H1 (cell line): Measurements from ENCODE around the gene BABAM2. TPM values are rescaled to one million over a fixed set of nuclear protein-coding genes. Genes with fewer than 3 reads are reported as not detected.

Source experiments
- CTCF ChIA-PET: fragments of 300-600 bp; sonication (Branson Sonifier 250); formaldehyde crosslinking; loops from one replicate; lab custom pipeline; 2021; ENCODE audit not compliant: partially characterized antibody; lab: Charles Lee
- POLR2A ChIA-PET: fragments of 300-600 bp; sonication (Branson Sonifier 250); formaldehyde crosslinking; loops from one replicate; lab custom pipeline; 2021; ENCODE audit warnings: inconsistent platforms; ENCODE audit not compliant: partially characterized antibody; lab: Charles Lee
- DNase-seq, 2 experiments: peaks; one replicate each; pipeline versions ENCODE4 v3.0.0 to v3.0.0-alpha.2; 2010 to 2022; ENCODE audit warnings: low spot score in 2 of 2, low read depth in 1 of 2, mixed read lengths in 1 of 2
- FAIRE-seq: peaks from 2 replicates; lab custom pipeline; 2011; peaks lifted over from hg19 to GRCh38; lab: Jason Lieb, UNC
- H2AFZ ChIP-seq: 2 replicates; pipeline ENCODE4 v1.8.1; 2012; ENCODE audit warnings: low read length, inconsistent platforms
- H2AK5ac ChIP-seq: 2 replicates; pipeline ENCODE4 v1.6.1; 2013; ENCODE audit warnings: low read depth, low read length
- H2BK120ac ChIP-seq: replicated peaks from 2 replicates; pipeline ENCODE3; 2013; ENCODE audit warnings: low read depth, low read length, inconsistent platforms
- H2BK12ac ChIP-seq: 2 replicates; pipeline ENCODE4 v1.6.1; 2013; ENCODE audit warnings: low read depth, low read length
- H2BK15ac ChIP-seq: 2 replicates; pipeline ENCODE4 v1.6.1; 2013; ENCODE audit warnings: low read length
- H2BK20ac ChIP-seq: 2 replicates; pipeline ENCODE4 v1.6.1; 2013; ENCODE audit warnings: low read length
- H2BK5ac ChIP-seq: 2 replicates; pipeline ENCODE4 v1.6.1; 2013; ENCODE audit warnings: low read depth, low read length
- H3K14ac ChIP-seq: 2 replicates; pipeline ENCODE4 v1.6.1; 2013; ENCODE audit warnings: inconsistent platforms; ENCODE audit not compliant: insufficient read length
- H3K18ac ChIP-seq: 2 replicates; pipeline ENCODE4 v1.6.1; 2013; ENCODE audit warnings: low read length; ENCODE audit errors: extremely low read depth
- H3K23ac ChIP-seq: 2 replicates; pipeline ENCODE4 v1.6.1; 2013; ENCODE audit warnings: inconsistent platforms; ENCODE audit not compliant: insufficient read length
- H3K23me2 ChIP-seq: 2 replicates; pipeline ENCODE4 v1.6.1; 2013; ENCODE audit warnings: low read depth, low read length
- H3K27ac ChIP-seq: 2 replicates; pipeline ENCODE4 v1.6.1; 2011; ENCODE audit warnings: low read depth, low read length, inconsistent platforms
- H3K27me3 ChIP-seq, 4 experiments: replicated peaks in 1 of 4; 1 replicate in 1 of 4; 2 replicates in 3 of 4; pipeline versions ENCODE4 v1.6.1 to v1.8.1; 2011 to 2013; ENCODE audit warnings: low read length in 3 of 4, mild to moderate bottlenecking in 3 of 4, inconsistent platforms in 2 of 4, mixed read lengths in 2 of 4, moderate library complexity in 1 of 4; ENCODE audit not compliant: control insufficient read depth in 3 of 4, insufficient read depth in 3 of 4; ENCODE audit errors: extremely low read depth in 1 of 4
- H3K36me3 ChIP-seq, 4 experiments: 2 replicates each; pipeline versions ENCODE4 v1.6.1 to v1.8.1; 2011 to 2013; ENCODE audit warnings: mild to moderate bottlenecking in 4 of 4, low read length in 3 of 4, moderate library complexity in 2 of 4, control low read depth in 1 of 4, inconsistent platforms in 1 of 4; ENCODE audit not compliant: insufficient read depth in 4 of 4, control insufficient read depth in 2 of 4
- H3K4ac ChIP-seq: replicated peaks from 2 replicates; pipeline ENCODE3; 2013; ENCODE audit warnings: low read length, low read depth, mixed read lengths, inconsistent platforms; ENCODE audit not compliant: insufficient read length
- H3K4me1 ChIP-seq, 4 experiments: replicated peaks in 1 of 4; 1 replicate in 1 of 4; 2 replicates in 3 of 4; pipeline versions ENCODE4 v1.6.1 to v1.8.1; 2011 to 2013; ENCODE audit warnings: low read length in 3 of 4, inconsistent platforms in 2 of 4, mixed read lengths in 1 of 4; ENCODE audit not compliant: insufficient read depth in 4 of 4, control insufficient read depth in 3 of 4
- H3K4me2 ChIP-seq, 2 experiments: 2 replicates each; pipeline versions ENCODE4 v1.6.1 to v1.8.1; 2011 to 2013; ENCODE audit warnings: low read depth in 2 of 2, low read length in 2 of 2, control low read depth in 1 of 2, inconsistent platforms in 1 of 2, mild to moderate bottlenecking in 1 of 2; ENCODE audit not compliant: insufficient read depth in 1 of 2
- H3K4me3 ChIP-seq, 4 experiments: fragments of 200-600, 300-600 bp in 1 of 4; sonication (generic), shearing (Covaris generic), sonication (Bioruptor Twin) in 1 of 4; 2 replicates each; pipeline versions ENCODE4 v1.5.1 to v1.8.1; 2011 to 2016; ENCODE audit warnings: low read length in 4 of 4, low read depth in 3 of 4, control low read depth in 2 of 4, inconsistent platforms in 2 of 4, mild to moderate bottlenecking in 2 of 4, mixed read lengths in 1 of 4, moderate library complexity in 1 of 4; ENCODE audit not compliant: insufficient read depth in 2 of 4; ENCODE audit errors: extremely low read depth in 1 of 4
- H3K56ac ChIP-seq: replicated peaks from 2 replicates; pipeline ENCODE3; 2013; ENCODE audit warnings: low read depth, mild to moderate bottlenecking, mixed read lengths, low read length, inconsistent platforms; ENCODE audit not compliant: insufficient read length
- H3K79me1 ChIP-seq: 2 replicates; pipeline ENCODE4 v1.6.1; 2013; ENCODE audit warnings: low read depth, low read length, control low read depth
- H3K79me2 ChIP-seq, 2 experiments: 2 replicates each; pipeline versions ENCODE4 v1.6.1 to v1.8.1; 2012 to 2013; ENCODE audit warnings: low read length in 2 of 2, mild to moderate bottlenecking in 2 of 2, inconsistent platforms in 1 of 2; ENCODE audit not compliant: insufficient read depth in 2 of 2, control insufficient read depth in 1 of 2
- H3K9ac ChIP-seq, 4 experiments: replicated peaks in 1 of 4; 1 replicate in 1 of 4; 2 replicates in 3 of 4; pipeline versions ENCODE4 v1.6.1 to v1.8.1; 2011 to 2013; ENCODE audit warnings: low read depth in 3 of 4, low read length in 3 of 4, control low read depth in 2 of 4, mild to moderate bottlenecking in 2 of 4, moderate library complexity in 2 of 4, inconsistent platforms in 1 of 4; ENCODE audit errors: extremely low read depth in 1 of 4
- H3K9me3 ChIP-seq, 2 experiments: 2 replicates each; pipeline versions ENCODE4 v1.6.1 to v1.8.1; 2012 to 2013; ENCODE audit warnings: mild to moderate bottlenecking in 2 of 2, moderate library complexity in 2 of 2, control low read depth in 1 of 2, inconsistent platforms in 1 of 2, low read depth in 1 of 2, low read length in 1 of 2, mixed read lengths in 1 of 2; ENCODE audit not compliant: insufficient read depth in 2 of 2
- H4K20me1 ChIP-seq, 2 experiments: replicated peaks in 1 of 2; 2 replicates each; pipeline versions ENCODE3 to v1.8.1; 2011 to 2013; ENCODE audit warnings: inconsistent platforms in 2 of 2, low read length in 2 of 2, mild to moderate bottlenecking in 1 of 2; ENCODE audit not compliant: insufficient read depth in 2 of 2, control insufficient read depth in 1 of 2
- H4K5ac ChIP-seq: 2 replicates; pipeline ENCODE4 v1.6.1; 2013; ENCODE audit warnings: low read length, low read depth, mixed read lengths, inconsistent platforms; ENCODE audit not compliant: insufficient read length
- H4K8ac ChIP-seq: 2 replicates; pipeline ENCODE4 v1.8.0; 2013; ENCODE audit warnings: mild to moderate bottlenecking, moderate library complexity, low read length, inconsistent platforms; ENCODE audit not compliant: insufficient read depth; ENCODE audit errors: extremely low read depth
- H4K91ac ChIP-seq: replicated peaks from 2 replicates; pipeline ENCODE3; 2013; ENCODE audit warnings: low read length, mixed read lengths, inconsistent platforms; ENCODE audit not compliant: insufficient read length
- CEBPB ChIP-seq: IDR thresholded peaks from 2 replicates; pipeline ENCODE4 v1.6.1; 2012; ENCODE audit warnings: low read depth, low read length
- HDAC2 ChIP-seq, 2 experiments: fragments of 300-600 bp in 1 of 2; sonication (generic) in 1 of 2; IDR thresholded peaks; 2 replicates each; pipeline ENCODE4 v1.6.1; 2011 to 2012; ENCODE audit warnings: low read depth in 2 of 2, low read length in 2 of 2, mild to moderate bottlenecking in 2 of 2, moderate library complexity in 2 of 2, borderline replicate concordance in 1 of 2, inconsistent platforms in 1 of 2
- PHF8 ChIP-seq: fragments of 200-600 bp; sonication (generic); conservative IDR thresholded peaks from 2 replicates; pipeline ENCODE4 v1.7.1; 2012; ENCODE audit warnings: low read depth, mild to moderate bottlenecking, inconsistent platforms, low read length, moderate library complexity
- SAP30 ChIP-seq: fragments of 300-600 bp; sonication (generic); IDR thresholded peaks from 2 replicates; pipeline ENCODE4 v1.7.1; 2012; ENCODE audit warnings: low read length, moderate library complexity, mild to moderate bottlenecking, inconsistent platforms; ENCODE audit not compliant: insufficient read depth, insufficient replicate concordance
- SIN3A ChIP-seq, 2 experiments: IDR thresholded peaks in 1 of 2; conservative IDR thresholded peaks in 1 of 2; 2 replicates each; pipeline ENCODE4 v1.6.1; 2011 to 2012; ENCODE audit warnings: low read length in 2 of 2, improper control_type of control experiment in 1 of 2, low read depth in 1 of 2, mild to moderate bottlenecking in 1 of 2
- SP2 ChIP-seq: IDR thresholded peaks from 2 replicates; pipeline ENCODE4 v1.6.1; 2012; ENCODE audit warnings: mild to moderate bottlenecking, low read length, inconsistent platforms
- WGBS, 2 experiments: shearing (Covaris generic) in 1 of 2; methylation state at CpG; one replicate each; pipeline versions ENCODE4 v1.1.6 to v1.1.7; 2013 to 2015; ENCODE audit warnings: low lambda C conversion rate in 2 of 2, mixed read lengths in 2 of 2, inconsistent platforms in 1 of 2, low coverage in 1 of 2, missing lambda C conversion rate in 1 of 2; ENCODE audit not compliant: insufficient replicate concordance in 2 of 2, insufficient coverage in 1 of 2, insufficient read length in 1 of 2; ENCODE audit errors: extremely low coverage in 1 of 2, missing lambda C conversion rate in 1 of 2; 5-methylcytosine and 5-hydroxymethylcytosine counted together
- polyA plus RNA-seq, 7 experiments: library from polyadenylated mRNA; depleted of rRNA in 3 of 7; stranded (reverse) in 5 of 7; unstranded in 2 of 7; fragments of >200 nt in 5 of 7; fragments of 200-250 nt in 2 of 7; gene quantifications; 1 replicate in 5 of 7; 2 replicates in 1 of 7; 4 replicates in 1 of 7; pipeline versions ENCODE4 v1.2.1 to v1.2.3, GENCODE V29; 2011 to 2013; ENCODE audit warnings: missing spikeins in 2 of 7, mixed read lengths in 2 of 7
- total RNA-seq: library from RNA; stranded (reverse); fragmentation: NEBNext Ultra II Directional; extraction: Animal tissue kit (Norgen Biotek cat#: 25700); gene quantifications from 2 replicates; pipeline ENCODE4 v1.2.1, GENCODE V29; 2021
- TF ChIP-seq, protein P1 (sequence below): IDR thresholded peaks from 2 replicates; pipeline ENCODE4 v1.6.1; 2012; ENCODE audit warnings: low read length, inconsistent platforms

BABAM2 gene
- total and polyA plus RNA-seq, 2 of the 8 experiments (the other 6 are each of a cell fraction or from before 2014, with no cell fraction given): 15.8 to 20.9 TPM

DNA sequence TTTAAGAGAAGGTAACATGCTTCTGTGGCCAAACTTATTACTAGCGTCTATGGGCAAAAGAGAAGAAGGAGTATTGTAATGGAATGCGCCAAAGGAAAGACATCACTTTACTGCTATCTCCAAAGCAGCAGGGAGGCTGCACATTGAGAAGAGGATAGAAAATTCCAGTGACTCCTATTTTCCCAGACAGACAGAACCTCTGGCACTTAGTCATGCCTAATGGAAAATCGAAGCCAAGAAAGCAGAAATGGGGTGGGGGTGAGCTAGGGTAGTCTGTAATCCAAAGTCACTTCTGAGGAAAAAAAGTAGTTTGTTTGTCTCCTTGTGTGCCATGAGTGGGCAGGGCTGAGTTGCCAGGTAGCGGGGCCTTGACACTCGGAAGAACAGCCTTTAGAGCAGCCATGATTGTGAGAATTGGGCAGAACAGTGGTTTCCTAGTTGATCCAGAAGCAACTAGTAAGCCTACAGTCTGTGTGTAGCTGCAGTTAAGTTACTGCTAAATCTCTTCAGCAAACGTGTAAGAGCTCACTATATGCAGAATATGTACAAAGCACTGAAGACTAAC lies 422.8 kb downstream of the BABAM2 start:
- H3K9ac ChIP-seq: no peak overlapping the region
- CTCF ChIA-PET: interaction anchor here (1.0 to 1.1 kb wide), 2 partner anchors 20 to 76 kb away, joined by 3 read pairs; no protein-coding TSS in a partner anchor
- no peak overlapping the region for H3K56ac ChIP-seq
- no peak overlapping the region for H2BK5ac ChIP-seq
- H3K36me3 ChIP-seq: 0 out of 8 replicates have a peak, but pooled peaks cover 0 to 3% (median 0%) of the 10 kb centered on the region in 4 experiments
- H3K14ac ChIP-seq: no peak overlapping the region
- H3K23me2 ChIP-seq: no peaks in the 10 kb centered on the region; the same call in 1 of the 2 replicates
- H3K4me3 ChIP-seq: no peak overlapping the region
- POLR2A ChIA-PET: no interaction called here
- no peak overlapping the region for H2AK5ac ChIP-seq
- FAIRE-seq (no peak), DNase-seq (no peak)
- H3K4me1 ChIP-seq: no peaks in the 10 kb centered on the region
- no peak overlapping the region for H4K8ac ChIP-seq
- H3K9me3 ChIP-seq: no peaks in the 10 kb centered on the region
- no peak overlapping the region for H2AFZ ChIP-seq
- no peak overlapping the region for H2BK20ac ChIP-seq
- whole genome bisulfite sequencing, 2 experiments: 91% methylated on average over 6 of the region's 6 CpGs; no CpG with 5 or more reads in 1 of the 2 experiments
- H3K18ac ChIP-seq: no peak overlapping the region
- TF ChIP-seq SIN3A (conservative IDR thresholded peaks at IDR 0.05 in 1 of 2, IDR thresholded peaks at IDR 0.05 in 1 of 2; ENCODE audit: low read depth in 1 of 2, low read length in 2 of 2) (no peak), SP2 (no peak), HDAC2 (IDR thresholded peaks at IDR 0.05; ENCODE audit: borderline replicate concordance in 1 of 2, low read depth in 2 of 2, low read length in 2 of 2) (no peak), SAP30 (no peak), PHF8 (no peak), CEBPB (no peak)
- TF ChIP-seq, protein P1, sequence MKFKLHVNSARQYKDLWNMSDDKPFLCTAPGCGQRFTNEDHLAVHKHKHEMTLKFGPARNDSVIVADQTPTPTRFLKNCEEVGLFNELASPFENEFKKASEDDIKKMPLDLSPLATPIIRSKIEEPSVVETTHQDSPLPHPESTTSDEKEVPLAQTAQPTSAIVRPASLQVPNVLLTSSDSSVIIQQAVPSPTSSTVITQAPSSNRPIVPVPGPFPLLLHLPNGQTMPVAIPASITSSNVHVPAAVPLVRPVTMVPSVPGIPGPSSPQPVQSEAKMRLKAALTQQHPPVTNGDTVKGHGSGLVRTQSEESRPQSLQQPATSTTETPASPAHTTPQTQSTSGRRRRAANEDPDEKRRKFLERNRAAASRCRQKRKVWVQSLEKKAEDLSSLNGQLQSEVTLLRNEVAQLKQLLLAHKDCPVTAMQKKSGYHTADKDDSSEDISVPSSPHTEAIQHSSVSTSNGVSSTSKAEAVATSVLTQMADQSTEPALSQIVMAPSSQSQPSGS: no peak
- no peak overlapping the region for H2BK120ac ChIP-seq
- H4K20me1 ChIP-seq: no peaks in the 10 kb centered on the region
- no peak overlapping the region for H3K4ac ChIP-seq
- H4K5ac ChIP-seq: no peak overlapping the region
- no peaks in the 10 kb centered on the region for H3K79me2 ChIP-seq
- no peak overlapping the region for H3K23ac ChIP-seq
- no peak overlapping the region for H3K27ac ChIP-seq
- H2BK12ac ChIP-seq: no peak overlapping the region
- peaks cover 0 to 1% (median 0%) of the 10 kb centered on the region in 4 experiments; a peak in 1 of 7 replicates for H3K27me3 ChIP-seq
- H3K4me2 ChIP-seq: no peak overlapping the region
- no peak overlapping the region for H4K91ac ChIP-seq
- H2BK15ac ChIP-seq: no peak overlapping the region
- H3K79me1 ChIP-seq: no peaks in the 10 kb centered on the region
